ENCODE results near the gene SERPING1. TPM values are rescaled to one million over a fixed set of nuclear protein-coding genes. Genes with fewer than 3 reads are reported as not detected.

SERPING1 gene
- total and polyA plus RNA-seq, 2 donors (not counting 1 experiment from before 2014, with no cell fraction given), result not detected

DNA sequence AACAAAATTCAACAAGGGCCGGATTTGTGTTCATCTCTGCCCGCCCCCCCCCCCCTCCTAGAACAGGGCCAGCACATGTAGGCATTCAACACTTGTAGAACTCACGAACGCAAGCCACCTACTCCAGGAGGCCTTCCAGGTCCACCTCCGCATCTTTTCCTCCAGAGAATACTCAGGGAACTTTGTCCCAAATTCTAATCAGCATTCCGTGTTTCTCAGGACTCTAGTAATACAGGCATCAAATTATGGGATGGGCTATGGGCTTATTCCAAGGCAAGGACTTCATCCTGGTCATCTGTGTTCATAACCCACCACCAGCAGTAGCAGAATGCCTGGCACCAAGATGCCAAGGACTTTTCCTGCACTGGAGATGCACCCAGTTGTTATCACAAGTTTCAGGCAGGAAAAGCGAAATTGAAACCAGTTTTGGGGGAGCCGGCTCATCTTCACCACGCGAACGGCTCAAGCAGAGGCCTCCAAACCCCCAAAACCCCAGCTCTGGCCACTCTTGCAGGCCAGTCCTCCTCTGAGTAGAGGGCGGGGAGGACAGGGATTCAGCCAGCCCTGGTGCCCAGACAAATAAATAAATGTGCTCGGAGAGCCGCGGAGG lies 30.5 kb upstream of the SERPING1 start:
- DNase-seq (peak; percentile 57), ATAC-seq (ENCODE audit: low read depth) (peak; percentile 1)
- Histone ChIP-seq H2AFZ (ENCODE audit: insufficient read depth, low read depth, low read length, poor library complexity, severe bottlenecking) (peak overlapping the region; percentile 99), H3K9me3 (ENCODE audit: control extremely low read depth in 1 of 3, control insufficient read depth in 2 of 3, insufficient read depth in 1 of 3, low read length in 2 of 3) (no peaks in the 10 kb centered on the region), H3K9ac (ENCODE audit: low read length) (peak overlapping the region; percentile 85), H3K4me1 (ENCODE audit: control insufficient read depth in 2 of 2, insufficient read depth in 2 of 2, low read length in 2 of 2) (peaks cover 18 to 27% of the 10 kb centered on the region in 2 donors), H3K36me3 (replicated peaks in 1 of 2; ENCODE audit: control extremely low read depth in 1 of 2, control insufficient read depth in 1 of 2, extremely low read depth in 1 of 2, insufficient read depth in 2 of 2, low read length in 1 of 2) (peaks cover 0 to 8% of the 10 kb centered on the region in 2 experiments), H4K20me1 (ENCODE audit: control insufficient read depth, insufficient read depth, low read length, poor library complexity, severe bottlenecking) (peaks cover 9% of the 10 kb centered on the region), H3K4me3 (ENCODE audit: control extremely low read depth in 1 of 5, extremely low read depth in 1 of 5, insufficient read depth in 1 of 5, low read depth in 2 of 5, low read length in 4 of 5) (peak overlapping the region; percentile 83 to 99 (median 98)), H3K27ac (ENCODE audit: low read length in 2 of 2) (peak overlapping the region; percentile 83 to 92), H3K27me3 (replicated peaks in 1 of 4; ENCODE audit: control extremely low read depth in 1 of 4, control insufficient read depth in 3 of 4, insufficient read depth in 4 of 4, low read length in 3 of 4) (no peaks in the 10 kb centered on the region), H3K4me2 (replicated peaks; ENCODE audit: low read depth, low read length, poor library complexity, severe bottlenecking) (peak overlapping the region; percentile 92), H3K79me2 (ENCODE audit: control insufficient read depth, insufficient read depth, low read length) (peaks cover 54% of the 10 kb centered on the region)
- CTCF ChIA-PET, result interaction anchor here (0.7 to 5.9 kb wide), 13 partner anchors 9 to 233 kb away, joined by 3 to 86 read pairs (median 7); partner anchors contain the start of genes SELENOH and TIMM10
- no peaks in the 10 kb centered on the region for H3K9me3 Mint-ChIP-seq (ENCODE audit: insufficient read depth)
- H3K27me3 Mint-ChIP-seq, result no peaks in the 10 kb centered on the region
- H3K4me3 Mint-ChIP-seq, result peak overlapping the region; percentile 99
- POLR2A ChIA-PET, result interaction anchor here (0.6 to 1.8 kb wide), 3 partner anchors 16 to 36 kb away, joined by 3 to 5 read pairs (median 3); partner anchors contain the start of gene TIMM10
- H3K27ac Mint-ChIP-seq, result peak overlapping the region; percentile 75
- peaks cover 39% of the 10 kb centered on the region for H3K4me1 Mint-ChIP-seq
- WGBS (ENCODE audit: insufficient coverage), result 4% methylated on average over 9 of the region's 15 CpGs
- intact Hi-C loops (cut with micrococcal nuclease), result loop anchor here (1.0 to 5.0 kb wide), 7 partner anchors 19 to 1010 kb away; partner anchors contain the start of genes CLP1, LPXN, SELENOH and ZFP91
- TF ChIP-seq EZH2 (IDR thresholded peaks at IDR 0.05; ENCODE audit: borderline replicate concordance, insufficient read depth, low read depth, low read length, poor library complexity, severe bottlenecking), result no peak
- no peak for TF ChIP-seq CTCF (IDR thresholded peaks at IDR 0.05)
